ENCODE results near the gene TAC4.

TAC4 gene

DNA sequence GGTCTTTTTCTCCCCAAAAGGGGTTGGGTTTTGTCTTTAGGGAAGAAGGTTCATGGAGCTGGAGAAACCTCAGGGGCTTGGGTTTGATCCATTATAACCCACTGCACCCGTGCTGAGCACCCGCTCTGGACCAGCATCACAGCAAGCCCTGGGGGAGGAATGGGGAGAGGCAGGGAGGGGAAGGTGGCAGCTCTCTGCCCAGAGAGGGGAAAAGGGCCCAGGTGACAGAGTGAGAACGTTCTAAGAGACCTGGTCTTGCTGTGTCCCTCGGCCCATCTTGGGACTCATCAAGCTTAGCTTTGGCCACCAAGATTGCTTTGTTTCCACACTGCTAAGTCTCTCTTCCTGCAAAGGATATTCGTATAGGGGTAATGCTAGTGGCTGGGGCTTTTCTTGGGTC lies 38.2 kb upstream of the TAC4 start:
- H3K9me3 ChIP-seq (ENCODE audit: insufficient read depth, low read length, severe bottlenecking) = no peaks in the 10 kb centered on the region
- H2AFZ ChIP-seq (ENCODE audit: low read depth, low read length) = no peak overlapping the region
- no peak overlapping the region for H3K4me2 ChIP-seq (ENCODE audit: insufficient read depth, low read length)
- no peak overlapping the region for H3K9ac ChIP-seq (ENCODE audit: low read depth, low read length)
- no peak overlapping the region for H3K27ac ChIP-seq (ENCODE audit: low read length)
- no peaks in the 10 kb centered on the region for H3K79me2 ChIP-seq (ENCODE audit: insufficient read depth, low read length)
- no peaks in the 10 kb centered on the region for H3K36me3 ChIP-seq (ENCODE audit: insufficient read depth, low read length)
- H3K4me3 ChIP-seq (ENCODE audit: low read depth in 1 of 2, low read length in 2 of 2) = no peak overlapping the region
- peaks cover 4% of the 10 kb centered on the region; the same call in 1 of the 2 replicates for H4K20me1 ChIP-seq (ENCODE audit: insufficient read depth, low read length)
- no peak for DNase-seq
- peaks cover 28% of the 10 kb centered on the region for H3K27me3 ChIP-seq (ENCODE audit: insufficient read depth, low read length, poor library complexity)
- no peak for TF ChIP-seq EZH2 (IDR thresholded peaks at IDR 0.05; ENCODE audit: borderline replicate concordance, low read depth, low read length, severe bottlenecking)
- TF ChIP-seq, protein P1, sequence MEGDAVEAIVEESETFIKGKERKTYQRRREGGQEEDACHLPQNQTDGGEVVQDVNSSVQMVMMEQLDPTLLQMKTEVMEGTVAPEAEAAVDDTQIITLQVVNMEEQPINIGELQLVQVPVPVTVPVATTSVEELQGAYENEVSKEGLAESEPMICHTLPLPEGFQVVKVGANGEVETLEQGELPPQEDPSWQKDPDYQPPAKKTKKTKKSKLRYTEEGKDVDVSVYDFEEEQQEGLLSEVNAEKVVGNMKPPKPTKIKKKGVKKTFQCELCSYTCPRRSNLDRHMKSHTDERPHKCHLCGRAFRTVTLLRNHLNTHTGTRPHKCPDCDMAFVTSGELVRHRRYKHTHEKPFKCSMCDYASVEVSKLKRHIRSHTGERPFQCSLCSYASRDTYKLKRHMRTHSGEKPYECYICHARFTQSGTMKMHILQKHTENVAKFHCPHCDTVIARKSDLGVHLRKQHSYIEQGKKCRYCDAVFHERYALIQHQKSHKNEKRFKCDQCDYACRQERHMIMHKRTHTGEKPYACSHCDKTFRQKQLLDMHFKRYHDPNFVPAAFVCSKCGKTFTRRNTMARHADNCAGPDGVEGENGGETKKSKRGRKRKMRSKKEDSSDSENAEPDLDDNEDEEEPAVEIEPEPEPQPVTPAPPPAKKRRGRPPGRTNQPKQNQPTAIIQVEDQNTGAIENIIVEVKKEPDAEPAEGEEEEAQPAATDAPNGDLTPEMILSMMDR (IDR thresholded peaks at IDR 0.05; ENCODE audit: borderline replicate concordance, extremely low read depth, low read length, poor library complexity, severe bottlenecking) = no peak
- H3K4me1 ChIP-seq (ENCODE audit: insufficient read depth, low read length) = no peaks in the 10 kb centered on the region
- ATAC-seq (ENCODE audit: insufficient read depth, low read depth) = no peak

DNA sequence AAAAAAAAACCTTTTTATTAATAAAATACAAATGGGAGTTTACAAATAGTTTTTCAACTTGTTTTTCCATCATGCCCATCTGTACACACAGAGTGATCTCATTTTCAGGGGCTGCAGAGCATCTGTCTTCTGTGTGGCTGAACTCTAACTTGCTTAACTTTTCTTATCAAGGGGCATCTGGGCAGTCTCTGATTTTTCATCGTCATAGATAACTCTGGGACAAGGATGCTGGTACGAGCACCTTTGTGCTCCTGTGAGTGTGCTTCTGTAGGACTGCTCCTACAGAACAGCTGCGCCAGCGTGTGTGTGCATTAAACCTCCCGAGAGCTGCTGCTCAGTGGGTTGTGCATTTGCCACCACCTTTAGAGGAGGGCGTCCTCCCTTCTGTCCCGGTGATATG lies 34.6 kb upstream of the TAC4 start:
- no peak for ATAC-seq (ENCODE audit: insufficient read depth, low read depth)
- TF ChIP-seq, protein P1 (IDR thresholded peaks at IDR 0.05; ENCODE audit: borderline replicate concordance, extremely low read depth, low read length, poor library complexity, severe bottlenecking) = no peak
- no peak for TF ChIP-seq EZH2 (IDR thresholded peaks at IDR 0.05; ENCODE audit: borderline replicate concordance, low read depth, low read length, severe bottlenecking)
- peaks cover 1% of the 10 kb centered on the region; the same call in 1 of the 2 replicates for H4K20me1 ChIP-seq (ENCODE audit: insufficient read depth, low read length)
- DNase-seq = no peak
- H2AFZ ChIP-seq (ENCODE audit: low read depth, low read length) = no peak overlapping the region
- no peak overlapping the region for H3K4me2 ChIP-seq (ENCODE audit: insufficient read depth, low read length)
- H3K79me2 ChIP-seq (ENCODE audit: insufficient read depth, low read length) = no peaks in the 10 kb centered on the region
- no peaks in the 10 kb centered on the region for H3K9me3 ChIP-seq (ENCODE audit: insufficient read depth, low read length, severe bottlenecking)
- H3K4me3 ChIP-seq (ENCODE audit: low read depth in 1 of 2, low read length in 2 of 2) = no peak overlapping the region
- H3K27ac ChIP-seq (ENCODE audit: low read length) = no peak overlapping the region
- H3K36me3 ChIP-seq (ENCODE audit: insufficient read depth, low read length) = no peaks in the 10 kb centered on the region
- H3K9ac ChIP-seq (ENCODE audit: low read depth, low read length) = no peak overlapping the region
- peaks cover 37% of the 10 kb centered on the region for H3K27me3 ChIP-seq (ENCODE audit: insufficient read depth, low read length, poor library complexity)
- no peaks in the 10 kb centered on the region for H3K4me1 ChIP-seq (ENCODE audit: insufficient read depth, low read length)

DNA sequence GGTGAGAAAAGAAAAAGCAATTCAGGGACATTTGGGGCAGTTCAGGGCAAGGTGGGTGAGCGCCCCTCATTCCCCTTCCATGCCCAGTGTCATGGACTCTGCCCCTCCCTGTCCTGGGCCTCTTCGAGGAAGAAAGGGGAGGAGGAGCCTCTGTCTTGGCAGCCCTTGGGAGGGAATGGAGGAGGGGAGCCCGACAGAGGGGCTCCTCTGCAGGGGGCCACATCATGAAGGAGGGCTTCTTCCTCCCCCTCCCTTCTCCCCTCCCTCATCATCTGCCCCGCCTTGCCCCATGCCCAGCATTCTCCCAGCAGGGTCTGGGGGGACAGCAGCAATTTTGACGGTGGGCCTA lies 33.2 kb upstream of the TAC4 start:
- Histone ChIP-seq H3K79me2 (ENCODE audit: insufficient read depth, low read length) (no peaks in the 10 kb centered on the region), H4K20me1 (ENCODE audit: insufficient read depth, low read length) (no peaks in the 10 kb centered on the region), H3K27me3 (ENCODE audit: insufficient read depth, low read length, poor library complexity) (peaks cover 36% of the 10 kb centered on the region), H3K27ac (ENCODE audit: low read length) (no peak overlapping the region), H3K4me1 (ENCODE audit: insufficient read depth, low read length) (no peaks in the 10 kb centered on the region), H3K4me3 (ENCODE audit: low read depth in 1 of 2, low read length in 2 of 2) (no peak overlapping the region), H3K9me3 (ENCODE audit: insufficient read depth, low read length, severe bottlenecking) (no peaks in the 10 kb centered on the region), H3K36me3 (ENCODE audit: insufficient read depth, low read length) (no peaks in the 10 kb centered on the region), H2AFZ (ENCODE audit: low read depth, low read length) (no peak overlapping the region), H3K4me2 (ENCODE audit: insufficient read depth, low read length) (no peak overlapping the region), H3K9ac (ENCODE audit: low read depth, low read length) (no peak overlapping the region)
- no peak for TF ChIP-seq EZH2 (IDR thresholded peaks at IDR 0.05; ENCODE audit: borderline replicate concordance, low read depth, low read length, severe bottlenecking)
- TF ChIP-seq, protein P1 (IDR thresholded peaks at IDR 0.05; ENCODE audit: borderline replicate concordance, extremely low read depth, low read length, poor library complexity, severe bottlenecking) = no peak
- no peak for ATAC-seq (ENCODE audit: insufficient read depth, low read depth)
- no peak for DNase-seq
